ENCODE measurements around the gene PDE10A.

- TF ChIP-seq POLR2AphosphoS5 (IDR thresholded peaks at IDR 0.05; ENCODE audit: low read depth, low read length) (no peak), TAF1 (IDR thresholded peaks at IDR 0.05; ENCODE audit: borderline replicate concordance, insufficient read depth, low read length) (no peak), REST (IDR thresholded peaks at IDR 0.05; ENCODE audit: insufficient read depth in 1 of 2, low read depth in 2 of 2, low read length in 2 of 2) (no peak), SIN3A (IDR thresholded peaks at IDR 0.05; ENCODE audit: borderline replicate concordance, insufficient read depth, low read length) (no peak), FOXP2 (optimal IDR thresholded peaks at IDR 0.05; ENCODE audit: borderline replicate concordance, extremely low read depth, extremely low read length, insufficient read depth) (no peak)
Measured at GRCh38 chr6:165702669-165703068, 39.6 kb upstream of the PDE10A start.

Data from PFSK-1 (cell line).